Testis (tissue), 2 donors: Measurements from ENCODE around the gene ERAP2.

Experiments
- CTCF ChIP-seq, 3 experiments: fragments of 450-650 bp in 2 of 3; fragments of 200-600 bp in 1 of 3; sonication (generic) in 1 of 3; IDR thresholded peaks; one replicate each; pipeline ENCODE4 v1.5.1; 2016 to 2019; ENCODE audit warnings: antibody characterized with exemption in 3 of 3, mild to moderate bottlenecking in 2 of 3, moderate library complexity in 1 of 3
- POLR2A ChIP-seq: fragments of 450-650 bp; IDR thresholded peaks from one replicate; pipeline ENCODE4 v1.6.1; 2017; ENCODE audit warnings: antibody characterized with exemption, mild to moderate bottlenecking, moderate library complexity

GRCh38 chr5:96893342-96893741, 17.0 kb downstream of the ERAP2 start:
- no peak for TF ChIP-seq CTCF (IDR thresholded peaks at IDR 0.05)
- TF ChIP-seq POLR2A, result no peak
